ENCODE results near the gene DPH1.

The DPH1 gene

DNA sequence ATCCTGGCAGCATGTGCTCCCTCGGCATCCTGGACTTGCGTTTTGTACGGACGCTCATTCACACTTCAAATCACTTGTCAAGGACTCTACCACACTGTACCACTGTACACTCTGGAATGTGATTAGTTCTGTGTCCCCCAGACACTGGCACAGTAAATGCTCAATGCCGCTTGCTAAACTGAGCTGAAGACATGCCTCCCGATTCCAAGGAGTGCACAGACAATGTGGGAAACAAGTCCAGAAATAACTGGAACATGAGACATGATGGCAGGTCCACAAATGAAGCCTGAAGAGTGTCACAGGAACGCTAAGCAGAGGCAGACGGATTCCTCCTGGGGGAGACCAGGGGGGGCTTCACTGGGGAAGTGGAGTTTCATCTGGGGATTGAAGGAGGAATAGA lies 47.1 kb downstream of the DPH1 start:
- Histone ChIP-seq H3K9me3 (ENCODE audit: insufficient read depth, low read depth, low read length) (no peaks in the 10 kb centered on the region), H3K9ac (ENCODE audit: low read depth, low read length, poor library complexity, severe bottlenecking) (no peak overlapping the region), H3K4me3 (ENCODE audit: low read length, poor library complexity, severe bottlenecking) (no peak overlapping the region), H3K79me2 (ENCODE audit: insufficient read depth, low read length) (no peaks in the 10 kb centered on the region), H2AFZ (ENCODE audit: low read length) (no peak overlapping the region), H3K4me2 (ENCODE audit: low read depth, low read length, poor library complexity, severe bottlenecking) (no peak overlapping the region), H3K9me2 (replicated peaks; ENCODE audit: low read depth, low read length) (no peaks in the 10 kb centered on the region), H3K4me1 (ENCODE audit: insufficient read depth, low read length, poor library complexity, severe bottlenecking) (no peaks in the 10 kb centered on the region), H3F3A (ENCODE audit: low read depth) (no peaks in the 10 kb centered on the region), H3K36me3 (ENCODE audit: insufficient read depth, low read length) (peaks cover 74% of the 10 kb centered on the region; the same call in 1 of the 2 replicates), H4K20me1 (ENCODE audit: insufficient read depth, low read length, poor library complexity, severe bottlenecking) (no peaks in the 10 kb centered on the region), H3K27me3 (ENCODE audit: insufficient read depth, low read length, poor library complexity, severe bottlenecking) (no peaks in the 10 kb centered on the region)
- no peak for TF ChIP-seq EZH2phosphoT487 (IDR thresholded peaks at IDR 0.05; ENCODE audit: borderline replicate concordance)
- TF ChIP-seq, protein P1, sequence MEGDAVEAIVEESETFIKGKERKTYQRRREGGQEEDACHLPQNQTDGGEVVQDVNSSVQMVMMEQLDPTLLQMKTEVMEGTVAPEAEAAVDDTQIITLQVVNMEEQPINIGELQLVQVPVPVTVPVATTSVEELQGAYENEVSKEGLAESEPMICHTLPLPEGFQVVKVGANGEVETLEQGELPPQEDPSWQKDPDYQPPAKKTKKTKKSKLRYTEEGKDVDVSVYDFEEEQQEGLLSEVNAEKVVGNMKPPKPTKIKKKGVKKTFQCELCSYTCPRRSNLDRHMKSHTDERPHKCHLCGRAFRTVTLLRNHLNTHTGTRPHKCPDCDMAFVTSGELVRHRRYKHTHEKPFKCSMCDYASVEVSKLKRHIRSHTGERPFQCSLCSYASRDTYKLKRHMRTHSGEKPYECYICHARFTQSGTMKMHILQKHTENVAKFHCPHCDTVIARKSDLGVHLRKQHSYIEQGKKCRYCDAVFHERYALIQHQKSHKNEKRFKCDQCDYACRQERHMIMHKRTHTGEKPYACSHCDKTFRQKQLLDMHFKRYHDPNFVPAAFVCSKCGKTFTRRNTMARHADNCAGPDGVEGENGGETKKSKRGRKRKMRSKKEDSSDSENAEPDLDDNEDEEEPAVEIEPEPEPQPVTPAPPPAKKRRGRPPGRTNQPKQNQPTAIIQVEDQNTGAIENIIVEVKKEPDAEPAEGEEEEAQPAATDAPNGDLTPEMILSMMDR (conservative IDR thresholded peaks at IDR 0.05; ENCODE audit: low read length): no peak

DNA sequence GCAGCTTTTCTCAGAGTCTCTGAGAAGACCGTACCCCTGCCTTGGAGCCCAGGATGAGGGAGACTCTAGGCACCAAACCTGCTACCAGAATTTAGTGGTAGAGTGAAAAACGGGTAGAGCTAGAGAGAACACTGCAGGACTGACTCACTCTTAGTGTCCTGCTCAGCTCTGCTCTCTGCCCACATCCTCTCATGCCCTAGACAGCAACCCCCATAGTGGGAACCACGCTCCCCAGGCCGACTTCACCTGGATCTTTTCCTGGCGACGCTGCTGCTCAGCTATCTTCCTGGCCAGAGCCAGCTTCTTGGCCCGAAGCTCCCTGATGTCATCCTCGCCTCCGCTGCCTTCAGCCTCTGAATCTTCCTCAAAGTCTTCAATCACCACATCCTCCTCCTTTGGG lies 51.6 kb downstream of the DPH1 start:
- H3K9me3 ChIP-seq (ENCODE audit: insufficient read depth, low read depth, low read length): no peaks in the 10 kb centered on the region
- H3K4me1 ChIP-seq (ENCODE audit: insufficient read depth, low read length, poor library complexity, severe bottlenecking): peaks cover 24% of the 10 kb centered on the region
- H3K36me3 ChIP-seq (ENCODE audit: insufficient read depth, low read length): peaks cover 83% of the 10 kb centered on the region; the same call in 1 of the 2 replicates
- TF ChIP-seq, protein P1 (conservative IDR thresholded peaks at IDR 0.05; ENCODE audit: low read length): no peak
- no peak for TF ChIP-seq EZH2phosphoT487 (IDR thresholded peaks at IDR 0.05; ENCODE audit: borderline replicate concordance)
- H3K4me3 ChIP-seq (ENCODE audit: low read length, poor library complexity, severe bottlenecking): no peak overlapping the region
- H4K20me1 ChIP-seq (ENCODE audit: insufficient read depth, low read length, poor library complexity, severe bottlenecking): no peaks in the 10 kb centered on the region
- H3K9ac ChIP-seq (ENCODE audit: low read depth, low read length, poor library complexity, severe bottlenecking): no peak overlapping the region
- H3K9me2 ChIP-seq (replicated peaks; ENCODE audit: low read depth, low read length): no peaks in the 10 kb centered on the region
- no peaks in the 10 kb centered on the region for H3K79me2 ChIP-seq (ENCODE audit: insufficient read depth, low read length)
- H3K27me3 ChIP-seq (ENCODE audit: insufficient read depth, low read length, poor library complexity, severe bottlenecking): no peaks in the 10 kb centered on the region
- no peak overlapping the region for H2AFZ ChIP-seq (ENCODE audit: low read length)
- no peak overlapping the region for H3K4me2 ChIP-seq (ENCODE audit: low read depth, low read length, poor library complexity, severe bottlenecking)
- no peaks in the 10 kb centered on the region for H3F3A ChIP-seq (ENCODE audit: low read depth)

DNA sequence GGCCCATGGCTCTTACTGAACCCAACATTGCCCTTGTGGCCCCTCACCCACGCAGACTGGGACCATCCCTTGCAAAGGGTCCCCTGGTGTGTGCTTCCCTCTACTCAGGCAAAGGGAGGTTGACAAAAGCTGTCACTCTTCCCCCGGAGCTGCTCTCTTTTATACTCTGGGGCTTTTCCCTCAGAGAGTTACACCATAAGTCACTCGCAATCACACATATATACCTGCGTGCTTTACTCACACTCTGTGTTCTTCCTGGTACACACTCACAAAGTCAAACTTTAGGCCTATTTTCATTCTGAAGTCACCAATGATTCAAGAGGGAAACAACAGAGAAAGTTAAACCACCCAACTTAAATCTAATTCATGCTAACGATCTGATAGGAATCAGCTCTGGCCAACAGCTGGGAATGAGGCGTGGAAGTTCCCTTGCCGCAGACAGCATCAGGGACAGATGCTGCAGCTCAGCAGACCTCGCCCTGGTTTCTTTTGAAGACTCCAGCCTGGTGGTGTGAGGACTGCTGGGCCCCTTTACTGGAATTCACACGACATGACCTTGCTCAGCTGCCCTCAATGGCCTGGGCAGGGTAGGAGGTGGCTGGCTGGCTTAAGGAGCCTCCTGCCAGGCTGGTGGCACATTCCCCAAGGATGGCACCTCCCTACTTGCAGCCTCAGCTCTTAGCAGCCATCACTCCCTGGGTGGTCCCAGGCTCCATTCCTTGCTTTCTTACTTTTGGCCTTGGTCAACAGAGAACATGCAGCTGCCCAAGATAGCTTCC lies 52.2 kb downstream of the DPH1 start:
- H3K9me3 ChIP-seq (ENCODE audit: insufficient read depth, low read depth, low read length): no peaks in the 10 kb centered on the region
- no peak overlapping the region for H3K9ac ChIP-seq (ENCODE audit: low read depth, low read length, poor library complexity, severe bottlenecking)
- no peaks in the 10 kb centered on the region for H4K20me1 ChIP-seq (ENCODE audit: insufficient read depth, low read length, poor library complexity, severe bottlenecking)
- H3K9me2 ChIP-seq (replicated peaks; ENCODE audit: low read depth, low read length): no peaks in the 10 kb centered on the region
- H3K4me1 ChIP-seq (ENCODE audit: insufficient read depth, low read length, poor library complexity, severe bottlenecking): peaks cover 30% of the 10 kb centered on the region
- H3K79me2 ChIP-seq (ENCODE audit: insufficient read depth, low read length): no peaks in the 10 kb centered on the region
- no peak overlapping the region for H3K4me2 ChIP-seq (ENCODE audit: low read depth, low read length, poor library complexity, severe bottlenecking)
- H3K36me3 ChIP-seq (ENCODE audit: insufficient read depth, low read length): peaks cover 77% of the 10 kb centered on the region; the same call in 1 of the 2 replicates
- H3K4me3 ChIP-seq (ENCODE audit: low read length, poor library complexity, severe bottlenecking): no peak overlapping the region
- no peak overlapping the region for H2AFZ ChIP-seq (ENCODE audit: low read length)
- no peaks in the 10 kb centered on the region for H3K27me3 ChIP-seq (ENCODE audit: insufficient read depth, low read length, poor library complexity, severe bottlenecking)
- TF ChIP-seq, protein P1 (conservative IDR thresholded peaks at IDR 0.05; ENCODE audit: low read length): no peak
- no peak for TF ChIP-seq EZH2phosphoT487 (IDR thresholded peaks at IDR 0.05; ENCODE audit: borderline replicate concordance)
- no peaks in the 10 kb centered on the region for H3F3A ChIP-seq (ENCODE audit: low read depth)
